ENCODE data around the gene IBA57.
"Not testable (repeated sequence)": the region's sequence is repeated elsewhere in the genome, so short reads cannot be mapped to it uniquely, and the experiment has no call there.

IBA57 gene

DNA sequence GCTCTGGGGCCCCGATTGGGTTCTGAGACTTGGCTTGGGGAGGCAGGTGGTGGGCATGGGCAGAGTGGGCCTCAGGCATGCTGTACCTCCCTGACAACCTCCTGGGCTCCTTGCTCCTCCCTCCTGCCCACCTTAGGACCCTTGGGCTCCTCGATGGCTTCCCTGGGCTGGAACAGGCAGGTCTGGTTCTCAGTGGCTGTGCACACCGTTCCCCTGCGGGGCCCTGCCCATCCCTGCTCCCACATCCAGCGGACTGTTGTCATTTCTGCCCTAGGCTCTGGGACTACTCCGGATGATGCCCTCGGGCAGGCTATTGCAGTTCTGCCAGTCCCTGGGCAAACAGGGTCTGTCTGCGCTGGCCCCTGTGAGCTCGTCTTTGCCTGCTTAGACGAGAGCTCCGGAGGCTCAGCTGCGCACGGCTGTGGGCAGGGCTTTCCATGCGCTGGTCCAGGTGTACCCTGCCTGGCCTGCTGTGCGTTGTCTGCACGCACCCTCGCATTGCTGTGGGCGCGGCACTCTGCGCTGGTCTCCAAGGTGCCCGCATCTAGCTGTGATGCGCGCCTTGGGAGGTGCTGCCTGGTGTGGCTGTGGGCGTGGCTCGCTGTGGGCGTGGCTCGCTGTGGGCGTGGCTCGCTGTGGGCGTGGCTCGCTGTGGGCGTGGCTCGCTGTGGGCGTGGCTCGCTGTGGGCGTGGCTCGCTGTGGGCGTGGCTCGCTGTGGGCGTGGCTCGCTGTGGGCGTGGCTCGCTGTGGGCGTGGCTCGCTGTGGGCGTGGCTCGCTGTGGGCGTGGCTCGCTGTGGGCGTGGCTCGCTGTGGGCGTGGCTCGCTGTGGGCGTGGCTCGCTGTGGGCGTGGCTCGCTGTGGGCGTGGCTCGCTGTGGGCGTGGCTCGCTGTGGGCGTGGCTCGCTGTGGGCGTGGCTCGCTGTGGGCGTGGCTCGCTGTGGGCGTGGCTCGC lies 8.2 kb downstream of the IBA57 start:
- peak; percentile 44 for DNase-seq

GRCh38 chr1:228174482-228175315 lies 9.1 kb downstream of the IBA57 start:
- peak; percentile 61 for DNase-seq

DNA sequence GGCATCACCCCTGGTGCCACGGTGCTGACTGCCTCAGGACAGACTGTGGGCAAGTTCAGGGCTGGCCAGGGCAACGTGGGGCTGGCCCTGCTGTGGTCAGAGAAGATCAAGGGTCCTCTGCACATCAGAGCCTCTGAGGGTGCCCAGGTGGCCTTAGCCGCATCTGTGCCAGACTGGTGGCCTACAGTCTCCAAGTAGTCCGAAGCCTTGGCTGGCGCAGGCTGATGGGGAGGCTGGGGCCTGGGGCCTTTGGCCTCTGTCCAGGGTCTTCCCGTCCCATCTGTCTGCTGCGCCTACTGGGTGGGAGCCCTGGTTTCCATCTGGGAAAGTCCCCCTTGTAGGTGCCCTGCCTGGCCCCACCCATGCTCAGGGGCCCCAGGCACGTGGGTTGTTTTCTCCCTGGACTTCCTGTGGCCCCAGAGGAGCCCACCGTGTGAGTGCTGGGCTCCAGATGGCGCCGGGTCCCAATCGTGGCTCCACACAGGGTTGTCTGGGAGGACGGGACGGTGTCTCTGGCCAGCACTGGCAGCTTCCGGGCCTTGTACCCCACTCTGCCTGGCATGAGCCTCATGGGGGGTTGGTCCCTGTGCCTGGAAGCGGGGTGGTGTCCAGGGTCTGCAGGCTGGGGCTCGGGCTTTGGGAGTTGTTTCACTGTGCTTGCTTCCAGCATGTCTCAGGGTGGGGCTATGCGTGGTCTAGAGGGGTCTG lies 9.9 kb downstream of the IBA57 start:
- no peak for DNase-seq

- no peak for DNase-seq
Observed at GRCh38 chr1:228176024-228176395, 10.4 kb downstream of the IBA57 start.

DNA sequence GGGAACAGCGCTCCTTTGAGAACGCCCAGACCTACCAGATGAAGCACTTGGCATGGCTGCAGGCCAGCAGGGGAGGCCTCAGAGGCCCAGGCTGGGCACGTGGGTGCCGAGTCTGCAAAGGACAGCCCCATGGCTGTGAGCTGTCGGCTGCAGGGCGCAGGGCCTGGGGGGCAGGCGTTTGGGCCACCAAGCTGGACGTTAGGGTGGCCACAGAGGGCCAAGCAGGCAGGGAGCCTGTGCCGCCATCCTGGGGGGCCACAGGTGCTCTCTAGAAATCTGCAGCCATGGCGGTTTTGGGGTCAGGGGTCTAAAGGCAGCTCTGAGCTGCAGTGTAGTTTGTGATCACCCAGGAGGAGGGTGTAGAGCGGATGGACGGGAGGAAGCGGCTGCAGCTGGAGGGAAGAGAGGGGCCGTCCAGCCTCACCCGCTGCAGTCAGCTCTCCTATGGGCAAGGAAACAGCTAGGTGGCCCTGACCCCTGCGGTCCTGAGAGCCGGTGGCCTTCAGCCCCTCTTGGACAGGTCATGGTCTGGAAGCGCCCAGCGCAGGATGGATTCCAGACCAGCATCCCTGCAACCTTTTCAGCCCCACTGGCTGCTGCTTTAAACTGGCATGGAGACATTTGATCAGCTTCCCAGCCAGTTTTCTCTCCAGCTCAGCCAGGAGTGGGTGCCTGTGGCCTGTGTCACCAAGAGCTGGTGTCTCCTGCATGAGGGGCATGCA lies 11.0 kb downstream of the IBA57 start:
- no peak for DNase-seq

GRCh38 chr1:228177183-228177475 lies 11.5 kb downstream of the IBA57 start:
- no peak for DNase-seq

GRCh38 chr1:228177721-228178710 lies 12.4 kb downstream of the IBA57 start:
- no peak for DNase-seq

DNA sequence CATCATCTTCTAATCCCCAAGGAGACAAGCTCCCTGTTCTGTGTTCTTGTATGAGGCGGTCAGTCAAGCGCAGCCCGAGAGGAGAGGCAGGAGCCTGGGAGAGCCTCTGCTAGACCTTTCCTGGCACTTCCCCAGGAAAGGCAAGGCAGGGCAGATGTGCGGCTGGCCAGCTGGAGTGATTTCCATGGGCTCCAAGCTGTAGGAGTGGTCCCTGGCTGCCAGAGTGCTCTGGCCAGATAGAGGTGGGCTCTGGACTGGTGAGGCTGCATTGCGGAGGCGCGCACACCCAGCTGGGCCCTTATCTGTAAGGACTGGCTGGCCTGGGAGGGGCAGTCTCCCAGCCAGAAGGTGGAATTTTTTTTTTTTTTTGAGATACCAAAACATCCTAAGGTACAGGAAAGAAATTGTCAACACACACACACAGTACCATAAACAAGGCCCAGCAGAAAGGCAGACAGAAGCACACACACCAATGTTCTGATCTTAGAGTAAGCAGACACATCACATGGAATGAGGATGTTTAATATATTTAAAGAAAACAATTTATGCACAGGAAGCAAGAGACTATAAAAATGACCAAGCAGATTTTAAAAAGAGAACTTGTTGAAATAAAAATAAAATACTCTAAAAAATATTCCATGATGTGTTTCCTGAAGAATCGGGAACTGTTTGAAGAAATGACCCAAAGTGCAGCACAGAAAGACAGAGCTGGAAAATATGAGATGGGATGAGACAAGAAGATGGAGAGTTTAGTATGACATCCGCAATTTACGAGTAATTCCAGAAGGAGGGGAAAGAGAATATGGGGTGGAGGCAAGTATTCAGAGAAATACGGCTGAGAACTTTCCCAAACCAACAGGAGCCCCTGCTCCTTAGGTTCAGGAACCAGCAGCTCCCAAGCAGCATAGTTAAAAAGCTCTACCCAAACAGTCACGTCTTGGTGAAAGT lies 13.4 kb downstream of the IBA57 start:
- no peak for DNase-seq

DNA sequence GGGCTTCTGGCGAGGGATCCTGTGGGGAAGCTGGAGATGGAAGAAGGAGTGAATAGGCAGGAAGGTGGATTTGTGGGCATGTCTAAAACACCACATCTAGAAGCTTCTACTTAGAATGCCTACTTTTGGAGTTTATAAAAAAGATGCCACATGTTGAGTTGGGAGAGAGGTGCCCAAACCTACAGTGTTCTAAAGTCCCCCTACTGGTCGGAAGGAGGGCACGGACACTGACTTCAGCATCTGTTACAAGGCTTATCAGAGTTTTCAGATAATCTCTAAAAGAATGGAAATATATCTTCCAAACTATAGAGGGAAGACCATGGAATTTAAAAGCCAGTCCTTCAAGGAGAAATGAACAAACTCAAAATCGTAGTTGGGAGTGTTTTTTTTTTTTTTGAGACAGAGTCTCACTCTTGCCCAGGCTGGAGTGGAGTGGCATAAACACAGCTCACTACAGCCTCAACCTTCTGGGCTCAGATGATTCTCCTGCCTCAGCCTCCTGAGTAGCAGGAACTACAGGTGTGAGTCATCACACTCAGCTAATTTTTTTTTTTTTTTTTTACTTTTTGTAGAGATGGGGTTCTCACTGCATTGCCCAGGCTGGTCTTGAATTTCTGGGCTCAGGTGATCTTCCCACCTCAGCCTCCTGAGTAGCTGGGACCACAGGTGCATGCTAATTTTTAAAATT lies 14.8 kb downstream of the IBA57 start:
- DNase-seq = no peak

DNA sequence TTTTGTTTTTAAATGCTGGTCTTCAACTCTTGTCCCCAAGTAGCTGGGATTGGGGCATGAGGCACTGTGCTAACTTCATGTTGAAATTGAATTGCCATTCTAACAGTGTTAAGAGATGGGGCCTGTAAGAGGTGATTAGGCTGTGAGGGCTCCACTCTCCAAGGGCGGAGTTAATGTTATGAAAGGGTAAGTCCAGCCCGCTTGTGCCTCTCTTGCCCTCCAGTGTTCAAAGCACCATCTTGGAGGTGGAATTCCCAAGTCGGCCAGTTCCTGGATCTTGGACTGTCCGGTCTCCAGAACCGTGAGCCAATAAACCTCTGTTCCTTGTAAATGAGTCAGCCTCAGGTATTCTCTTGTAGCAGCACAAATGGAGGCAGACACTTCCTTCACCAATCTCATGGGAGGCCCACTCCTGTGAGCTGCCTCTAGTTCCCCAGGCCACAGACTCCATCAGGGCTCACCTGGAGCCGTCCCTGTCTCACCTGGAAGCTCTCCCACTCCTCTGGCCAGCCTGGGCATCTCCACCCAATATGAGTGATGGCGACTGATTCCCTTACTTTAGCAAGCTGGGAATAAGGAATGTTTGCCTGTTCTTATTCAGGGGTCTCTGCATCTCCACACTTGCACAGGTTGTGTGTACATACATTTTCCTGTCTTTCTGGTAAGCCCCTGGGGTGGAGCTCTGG lies 15.5 kb downstream of the IBA57 start:
- no peak for DNase-seq

- no peak for DNase-seq
Observed at GRCh38 chr1:228181645-228182034, 16.0 kb downstream of the IBA57 start.

DNA sequence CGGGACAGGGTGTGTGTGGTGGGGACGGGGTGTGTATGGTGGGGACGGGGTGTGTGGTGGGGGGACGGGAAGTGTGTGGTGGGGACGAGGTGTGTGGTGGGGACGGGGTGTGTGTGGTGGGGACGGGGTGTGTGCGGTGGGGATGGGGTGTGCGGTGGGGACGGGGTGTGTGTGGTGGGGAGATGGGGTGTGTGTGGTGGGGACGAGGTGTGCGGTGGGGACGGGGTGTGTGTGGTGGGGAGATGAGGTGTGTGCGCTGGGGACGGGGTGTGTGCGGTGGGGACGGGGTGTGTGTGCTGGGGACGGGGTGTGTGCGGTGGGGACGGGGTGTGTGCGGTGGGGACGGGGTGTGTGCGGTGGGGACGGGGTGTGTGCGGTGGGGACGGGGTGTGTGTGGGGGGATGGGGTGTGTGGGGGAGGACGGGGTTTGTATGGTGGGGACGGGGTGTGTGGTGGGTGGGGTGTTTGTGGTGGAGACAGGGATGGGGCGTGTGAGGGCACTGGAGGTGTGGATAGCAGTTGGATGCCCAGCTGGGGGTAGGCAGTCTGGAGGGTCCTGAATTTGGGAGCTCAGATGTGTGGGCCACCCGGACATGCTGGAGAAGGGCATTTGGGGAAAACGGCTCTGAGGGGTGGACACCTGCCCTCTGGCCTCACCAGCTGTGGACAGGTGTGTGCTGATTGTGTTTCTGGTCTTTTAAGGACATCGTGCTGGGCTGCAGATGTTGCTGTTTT lies 16.9 kb downstream of the IBA57 start:
- DNase-seq = peak; percentile 36

GRCh38 chr1:228184152-228184551 lies 18.5 kb downstream of the IBA57 start:
- no peak for DNase-seq

DNA sequence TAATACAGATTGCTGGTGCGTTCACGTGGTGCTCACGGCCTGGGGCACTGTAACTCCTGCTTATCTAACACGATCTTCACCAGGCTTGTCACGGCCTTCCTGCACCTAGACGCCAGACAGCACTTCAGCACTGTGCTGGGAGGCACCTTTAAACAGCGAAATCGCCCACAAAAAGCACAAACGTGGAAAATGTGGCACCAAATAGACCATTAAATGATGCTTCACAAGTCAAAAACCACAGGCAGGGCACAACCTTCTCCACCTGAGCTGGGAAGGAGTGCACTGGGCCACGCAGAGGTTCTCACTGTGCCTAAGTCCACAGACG lies 20.0 kb downstream of the IBA57 start:
- DNase-seq = peak; percentile 74

DNA sequence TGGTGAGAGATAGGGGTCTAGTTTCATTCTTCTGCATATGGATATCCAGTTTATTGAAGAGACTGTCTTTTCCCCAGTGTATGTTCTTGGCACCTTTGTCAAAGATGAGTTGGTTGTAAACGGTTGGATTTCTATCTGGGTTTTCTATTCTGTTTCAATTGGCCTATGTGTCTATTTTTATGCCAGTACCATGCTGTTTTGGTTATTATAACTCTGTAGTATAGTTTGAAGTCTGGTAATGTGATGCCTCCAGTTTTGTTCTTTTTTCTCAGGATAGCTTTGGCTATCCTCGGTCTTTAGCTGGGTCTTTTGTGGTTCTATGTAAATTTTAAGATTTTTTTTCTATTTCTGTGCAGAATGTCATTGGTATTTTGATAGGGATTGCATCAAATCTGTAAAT lies 22.6 kb downstream of the IBA57 start:
- not testable (repeated sequence) for DNase-seq

DNA sequence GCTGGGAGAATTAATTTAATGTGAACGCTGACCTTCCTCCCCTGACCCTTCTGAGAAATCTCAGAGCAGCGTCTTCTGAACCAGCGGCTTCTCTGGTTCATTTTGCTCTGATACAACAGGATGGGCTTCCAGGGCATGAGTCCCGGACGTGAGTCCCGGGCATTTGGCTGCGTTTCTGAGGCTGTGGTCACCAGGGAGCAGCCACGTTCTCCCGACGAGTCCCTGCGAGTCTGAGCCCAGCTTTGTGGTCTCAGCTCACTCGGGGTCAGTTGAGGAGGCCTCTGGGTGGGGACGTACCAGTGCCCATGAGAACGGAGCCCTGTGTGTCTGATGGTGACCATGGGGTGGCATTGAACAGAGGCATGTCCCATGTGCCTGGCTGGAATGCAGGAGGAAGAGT lies 24.6 kb downstream of the IBA57 start:
- DNase-seq = no peak

DNA sequence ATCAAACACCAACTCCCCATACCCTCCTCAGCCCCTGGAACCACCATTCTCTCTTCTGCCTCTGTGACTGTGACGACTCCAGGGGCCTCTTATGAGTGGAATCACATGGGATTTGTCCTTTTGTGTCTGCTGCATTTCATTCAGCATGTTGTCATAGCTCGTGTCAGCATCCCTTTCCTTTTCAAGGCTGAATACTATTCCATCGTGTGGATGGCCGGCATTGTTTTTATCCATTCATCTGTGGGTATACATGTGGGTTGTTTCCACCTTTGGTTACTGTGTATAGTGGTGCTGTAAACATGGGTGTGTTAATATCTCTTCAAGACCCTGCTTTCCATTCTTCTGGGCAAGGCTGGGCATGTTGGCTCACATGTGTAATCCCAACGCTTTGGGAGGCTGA lies 25.2 kb downstream of the IBA57 start:
- no peak for DNase-seq

- DNase-seq = no peak
Observed at GRCh38 chr1:228194436-228194835, 28.8 kb downstream of the IBA57 start.
